Motor neuron (in vitro differentiated cells): ENCODE results near the gene CRKL. TPM values are rescaled to one million over a fixed set of nuclear protein-coding genes. Genes with fewer than 3 reads are reported as not detected.

Experiments used
- ATAC-seq, 8 experiments: fragments of 200-7000 bp; cut with Tn5 transposase; replicated peaks in 6 of 8; 2 replicates each; pipeline ENCODE4 v1.8.0; 2021; ENCODE audit warnings: mild to moderate bottlenecking in 8 of 8, moderate library complexity in 8 of 8
- H3K27ac ChIP-seq, 2 donors: fragments of 250-450 bp; sonication (Bioruptor Pico); 2 replicates each; pipeline ENCODE4 v1.9.0; 2021; ENCODE audit warnings: antibody characterized with exemption in 2 of 2, mild to moderate bottlenecking in 2 of 2, moderate library complexity in 1 of 2
- H3K4me1 ChIP-seq, 2 donors: fragments of 250-450 bp; sonication (Bioruptor Pico); replicated peaks in 1 of 2; 2 replicates each; pipeline ENCODE4 v1.6.1; 2021; ENCODE audit warnings: antibody characterized with exemption in 2 of 2, mild to moderate bottlenecking in 2 of 2, moderate library complexity in 1 of 2
- H3K4me3 ChIP-seq, 5 donors: fragments of 250-450 bp; sonication (Bioruptor Pico); 2 replicates each; pipeline ENCODE4 v1.9.0; 2021; ENCODE audit warnings: antibody characterized with exemption in 5 of 5, mild to moderate bottlenecking in 5 of 5, moderate library complexity in 4 of 5
- WGBS, 10 experiments: fragments of 450-650 bp; shearing (Covaris generic); methylation state at CpG; one replicate each; pipeline ENCODE4 v1.0.0; 2022; 5-methylcytosine and 5-hydroxymethylcytosine counted together
- in situ Hi-C, 9 experiments: fragments of 400-800 bp; cut with MboI; loops; one replicate each; pipeline ENCODE4 v1.15.0; 2021; ENCODE audit warnings: low sequenced_read_pairs in 9 of 9, low pct_unique_long_range_greater_than_20kb in 2 of 9; ENCODE audit not compliant: unreplicated experiment in 9 of 9
- total RNA-seq, 8 experiments: library from RNA; unstranded; fragments of 300-600 nt; gene quantifications; 2 replicates each; pipeline versions ENCODE4 v1.2.3 to v1.2.4, GENCODE V29; 2022

Gene CRKL
- total RNA-seq, 8 experiments from 2014 or later, result 31.0 to 52.8 (median 39.3) TPM

- H3K4me1 ChIP-seq, result peaks cover 0 to 13% of the 10 kb centered on the region in 2 donors
- WGBS, 10 experiments, result 60 to 95% (median 73%) methylated on average over 1 to 4 of the region's 7 CpGs; no CpG with 5 or more reads in 6 of the 10 experiments
- peak in 2 of 8 experiments; percentile 34 to 46 for ATAC-seq
- no peak overlapping the region for H3K27ac ChIP-seq
- in situ Hi-C loops, result no loop called here
- no peak overlapping the region for H3K4me3 ChIP-seq
These were observed 46.2 kb downstream of the CRKL start for GRCh38 chr22:20963201-20964052.

GRCh38 chr22:20964090-20964798 lies 47.0 kb downstream of the CRKL start:
- H3K4me3 ChIP-seq, result peak overlapping the region in 3 of 5 donors; percentile 20 to 25 (median 21)
- in situ Hi-C loops, result no loop called here
- 20 to 57% (median 43%) methylated on average over 1 to 4 of the region's 6 CpGs; no CpG with 5 or more reads in 3 of the 10 experiments for WGBS, 10 experiments
- H3K4me1 ChIP-seq, result peaks cover 0 to 13% of the 10 kb centered on the region in 2 donors
- peak in 2 of 8 experiments; percentile 2 to 3 for ATAC-seq
- no peak overlapping the region for H3K27ac ChIP-seq

GRCh38 chr22:20964799-20965103 lies 47.5 kb downstream of the CRKL start:
- 0% methylated on average over 1 of the region's 28 CpGs; no CpG with 5 or more reads in 8 of the 10 experiments for WGBS, 10 experiments
- peak in 2 of 8 experiments; percentile 16 to 24 for ATAC-seq

GRCh38 chr22:20965104-20965887 lies 48.1 kb downstream of the CRKL start:
- Histone ChIP-seq H3K27ac (no peak overlapping the region), H3K4me3 (peak overlapping the region in 4 of 5 donors; percentile 9 to 25 (median 20)), H3K4me1 (peaks cover 0 to 13% of the 10 kb centered on the region in 2 donors)
- ATAC-seq, result peak; percentile 15 to 49 (median 39)
- 15 to 40% methylated on average over 1 to 4 of the region's 65 CpGs; no CpG with 5 or more reads in 8 of the 10 experiments for WGBS, 10 experiments
- in situ Hi-C loops, result no loop called here

More at GRCh38 chr22:20964799-20965103, 47.5 kb downstream of the CRKL start:
- peaks cover 0 to 13% of the 10 kb centered on the region in 2 donors for H3K4me1 ChIP-seq
- H3K4me3 ChIP-seq, result peak overlapping the region; percentile 12 to 25 (median 20)
- no peak overlapping the region for H3K27ac ChIP-seq
- in situ Hi-C loops, result no loop called here

- Histone ChIP-seq H3K4me3 (no peak overlapping the region), H3K27ac (no peak overlapping the region), H3K4me1 (peaks cover 0 to 13% of the 10 kb centered on the region in 2 donors)
- WGBS, 10 experiments, result 40 to 94% (median 68%) methylated on average over 1 to 4 of the region's 13 CpGs; no CpG with 5 or more reads in 5 of the 10 experiments
- peak in 4 of 8 experiments; percentile 1 to 26 (median 8) for ATAC-seq
- in situ Hi-C loops, result no loop called here
These were observed 49.0 kb downstream of the CRKL start for GRCh38 chr22:20965888-20966855.

- Histone ChIP-seq H3K4me3 (no peak within 1 kb of the TSS), H3K4me1 (peaks cover 0 to 13% of the 10 kb centered on the region in 2 donors), H3K27ac (no peak within 1 kb of the TSS)
- WGBS, 10 experiments, result 30 to 67% methylated on average over 2 to 3 of the region's 22 CpGs; no CpG with 5 or more reads in 8 of the 10 experiments
- in situ Hi-C loops, result no loop called here
- peak in 3 of 8 experiments; percentile 5 to 17 (median 6) for ATAC-seq
These were observed 49.9 kb downstream of the CRKL start, which contains the start of gene AIFM3 for GRCh38 chr22:20966883-20967696. AIFM3 (plus strand) TSS chr22:20967255; CDS start chr22:20967945, 690 bp downstream.

- Histone ChIP-seq H3K4me1 (peaks cover 0 to 13% of the 10 kb centered on the region in 2 donors), H3K27ac (no peak overlapping the region), H3K4me3 (no peak overlapping the region)
- peak in 1 of 8 experiments; percentile 22 for ATAC-seq
- in situ Hi-C loops, result no loop called here
- 61% methylated on average over 5 of the region's 19 CpGs; no CpG with 5 or more reads in 9 of the 10 experiments for WGBS, 10 experiments
These were observed 50.5 kb downstream of the CRKL start for GRCh38 chr22:20967697-20968211.

- Histone ChIP-seq H3K27ac (no peak overlapping the region), H3K4me3 (no peak overlapping the region), H3K4me1 (peaks cover 0 to 13% of the 10 kb centered on the region in 2 donors)
- in situ Hi-C loops, result no loop called here
- ATAC-seq, result no peak
- WGBS, 10 experiments, result 40 to 100% (median 100%) methylated on average over 1 of the region's 7 CpGs; no CpG with 5 or more reads in 7 of the 10 experiments
These were observed 51.2 kb downstream of the CRKL start for GRCh38 chr22:20968281-20968977.

GRCh38 chr22:20970939-20971657 lies 53.9 kb downstream of the CRKL start:
- WGBS, 10 experiments, result 20 to 100% (median 67%) methylated on average over 1 to 2 of the region's 4 CpGs; no CpG with 5 or more reads in 1 of the 10 experiments
- Histone ChIP-seq H3K27ac (peak overlapping the region in 1 of 2 donors; percentile 24), H3K4me3 (no peak overlapping the region), H3K4me1 (peaks cover 0 to 11% of the 10 kb centered on the region in 2 donors)
- ATAC-seq, result no peak
- in situ Hi-C loops, result no loop called here
